GM21515 (cell line): ENCODE measurements around the gene MTLN.
"Not testable (repeated sequence)": the region's sequence is repeated elsewhere in the genome, so short reads cannot be mapped to it uniquely, and the experiment has no call there.

Experiments used
- ATAC-seq: cut with Tn5 transposase; IDR thresholded peaks from one replicate; pipeline ENCODE4 v1.9.1; 2021; ENCODE audit not compliant: unreplicated experiment

The MTLN gene, protein sequence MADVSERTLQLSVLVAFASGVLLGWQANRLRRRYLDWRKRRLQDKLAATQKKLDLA

DNA sequence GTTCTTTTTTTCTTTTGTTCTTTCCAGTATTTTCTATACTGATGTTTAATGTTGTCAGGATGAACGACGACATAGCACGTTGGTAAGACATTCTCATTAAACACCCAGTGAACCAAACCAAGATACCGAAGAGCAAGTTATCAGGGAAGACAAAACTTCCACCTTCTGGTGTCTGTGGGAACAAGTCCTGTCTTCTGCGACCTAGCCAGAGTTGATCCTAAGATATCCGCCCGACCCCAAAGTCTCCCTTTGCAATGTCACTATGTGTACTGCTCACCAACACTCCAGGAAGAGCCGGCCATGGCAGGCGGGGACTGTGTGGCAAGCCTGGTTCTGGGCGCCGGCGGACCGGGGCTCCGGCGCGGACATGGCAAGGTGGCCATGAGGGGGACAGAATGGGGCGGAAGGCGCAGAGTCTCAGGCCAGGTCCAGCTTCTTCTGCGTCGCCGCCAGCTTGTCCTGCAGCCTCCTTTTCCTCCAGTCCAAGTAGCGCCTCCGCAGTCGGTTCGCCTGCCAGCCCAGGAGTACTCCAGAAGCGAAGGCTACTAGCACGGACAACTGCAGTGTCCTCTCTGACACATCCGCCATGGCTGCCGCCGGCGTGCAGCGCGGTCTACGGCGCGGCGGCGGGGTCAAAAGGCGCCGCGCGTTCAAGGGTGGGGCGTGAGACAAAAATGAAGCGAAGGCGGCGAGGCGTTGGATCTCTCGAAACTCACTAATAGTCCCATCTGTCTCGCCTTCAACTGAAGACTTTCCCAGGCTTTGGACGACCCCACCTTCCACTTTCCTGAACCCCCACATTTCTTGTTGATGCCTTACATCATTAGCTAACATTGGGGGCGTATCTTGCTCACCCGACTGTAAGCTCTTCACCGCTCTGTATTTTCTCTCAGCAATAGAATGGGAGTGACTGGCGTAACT lies at the start of gene MTLN:
MTLN (minus strand) TSS at position 610 of the 921 bp plus-strand sequence; CDS start at position 588, 22 bp downstream.
- ATAC-seq, result peak; percentile 93

DNA sequence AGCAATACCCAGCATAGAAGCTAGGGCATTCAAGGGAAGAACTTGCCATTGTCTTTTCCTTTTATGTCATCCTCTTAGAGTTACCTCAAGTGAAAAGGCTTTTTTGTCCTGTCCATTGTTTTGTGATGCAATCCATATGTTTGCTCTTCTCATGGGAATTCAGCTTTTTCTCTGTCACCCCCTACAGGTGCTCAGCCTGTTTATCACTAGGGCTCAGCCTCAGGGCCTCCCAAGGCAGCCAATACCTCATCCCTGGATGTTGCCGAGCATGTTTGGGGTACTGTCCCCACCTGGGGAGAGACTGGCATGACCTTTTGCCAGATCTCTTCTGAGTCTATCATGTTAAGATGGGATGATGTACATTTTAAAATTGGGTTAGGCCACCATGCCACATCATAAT lies 49.6 kb upstream of the MTLN start:
- ATAC-seq, result not testable (repeated sequence)

DNA sequence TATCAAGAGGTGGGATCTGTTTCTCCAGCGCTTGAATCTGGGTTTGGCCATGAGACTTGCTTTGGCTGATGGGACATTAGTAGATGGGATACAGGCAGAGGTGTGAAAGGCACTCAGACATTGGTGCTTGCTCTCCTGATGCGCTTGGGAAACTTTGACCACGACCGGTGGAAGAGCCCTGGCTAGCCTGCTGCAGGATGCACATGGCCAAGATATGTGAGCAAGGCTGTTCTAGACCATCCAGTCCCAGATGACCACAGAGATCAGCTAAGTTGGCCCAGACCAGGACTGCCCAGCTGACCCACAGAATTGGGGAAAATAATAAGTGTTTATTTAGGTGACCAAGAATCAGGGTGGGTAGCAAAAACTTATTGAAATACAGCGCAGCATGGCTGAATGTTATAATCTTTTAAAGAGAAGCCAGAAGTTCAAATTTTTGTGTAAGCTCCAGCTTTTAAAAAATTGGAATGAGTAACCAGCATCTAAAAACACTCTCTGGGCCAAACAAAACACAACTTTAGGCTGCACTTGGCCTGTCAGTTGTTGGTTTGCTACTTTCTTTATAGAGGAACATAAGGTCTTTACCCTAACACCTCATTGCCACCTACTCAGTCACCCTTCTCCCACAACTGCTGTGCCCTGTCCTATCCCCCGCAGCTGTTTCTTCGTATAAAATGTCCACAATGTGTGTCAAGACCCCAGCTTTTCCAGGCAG lies 35.9 kb upstream of the MTLN start:
- not testable (repeated sequence) for ATAC-seq

DNA sequence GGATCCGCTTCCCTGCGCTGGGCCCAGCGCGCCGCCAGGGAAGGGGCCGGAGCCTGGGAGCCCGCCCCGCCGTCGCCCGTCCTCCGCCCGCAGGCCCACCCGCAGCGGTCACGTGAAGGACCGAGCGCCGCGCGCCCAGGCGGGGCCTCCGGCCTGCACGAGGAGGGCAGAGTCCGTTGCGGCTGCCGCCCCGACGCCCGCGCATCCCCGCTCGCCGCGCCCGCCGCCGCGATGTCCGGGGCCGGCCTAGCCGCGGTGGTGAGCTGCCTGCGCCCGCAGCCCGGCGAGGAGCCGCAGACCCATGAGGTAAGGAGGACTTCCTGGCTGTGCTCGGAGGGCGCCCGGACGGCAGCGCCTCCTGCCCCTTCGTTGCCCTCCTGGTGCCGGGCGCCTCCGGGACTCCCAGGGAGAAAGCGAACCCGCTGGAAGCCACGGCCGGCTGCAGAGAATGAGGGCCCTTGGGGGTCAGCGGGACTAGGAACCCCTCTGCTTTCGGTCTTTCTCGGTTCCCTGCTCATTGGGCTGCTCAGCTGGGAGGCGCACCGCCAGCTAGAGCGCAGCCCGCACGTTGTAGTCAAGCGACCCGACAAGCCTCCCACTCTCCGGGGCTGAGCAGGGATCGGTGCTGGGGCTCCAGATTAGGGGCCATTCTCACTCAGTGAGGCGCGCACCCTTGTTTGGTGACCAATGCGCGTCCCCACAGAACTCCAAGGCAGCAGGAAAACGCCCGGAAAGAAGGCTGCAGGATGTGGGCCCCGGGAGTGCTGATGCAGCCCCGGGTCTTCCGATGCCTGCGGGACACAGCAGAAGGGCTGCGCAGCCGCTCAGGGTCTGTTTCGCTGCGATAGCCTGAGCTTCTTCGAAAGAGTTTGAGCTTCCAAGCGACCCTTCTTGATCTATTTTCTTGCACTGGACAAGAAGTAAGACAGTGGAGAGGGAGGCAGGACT lies 33.4 kb upstream of the MTLN start:
- ATAC-seq, result not testable (repeated sequence)

DNA sequence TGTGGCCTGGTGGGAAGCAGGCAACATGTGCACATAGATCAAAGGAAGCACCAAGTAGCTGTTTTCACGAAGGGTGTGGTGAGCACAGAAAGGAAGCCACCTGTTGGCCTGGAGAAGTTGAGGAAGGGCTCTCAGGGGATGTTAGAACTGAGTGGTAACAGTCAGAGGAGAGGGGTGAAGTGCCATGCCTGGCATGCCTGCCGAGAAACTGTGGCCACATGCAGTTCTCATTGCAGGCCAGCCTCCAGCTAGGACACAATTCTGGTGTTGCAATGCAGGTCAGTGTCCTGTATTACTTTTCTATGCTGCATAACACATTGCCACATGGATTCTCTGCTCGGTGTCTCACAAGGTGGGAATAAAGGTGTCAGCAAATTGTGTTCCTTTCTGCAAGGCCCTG lies 30.9 kb upstream of the MTLN start:
- ATAC-seq, result not testable (repeated sequence)

DNA sequence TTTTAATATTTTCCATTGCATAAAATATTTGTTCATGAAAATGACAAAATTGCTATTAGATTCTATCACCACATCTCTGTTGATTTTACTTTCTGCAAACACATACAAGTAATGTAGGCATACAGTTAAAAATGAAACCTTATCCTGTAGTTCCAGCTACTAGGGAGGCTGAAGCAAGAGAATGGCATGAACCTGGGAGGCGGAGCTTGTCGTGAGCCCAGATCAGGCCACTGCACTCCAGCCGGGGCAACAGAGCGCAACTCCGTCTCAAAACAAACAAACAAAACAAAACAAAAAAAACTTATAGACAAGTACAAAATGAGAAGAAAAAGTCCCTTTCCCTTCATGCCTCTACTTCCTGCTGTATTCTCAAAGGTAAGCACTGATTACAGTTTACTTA lies 22.2 kb upstream of the MTLN start:
- ATAC-seq, result not testable (repeated sequence)

DNA sequence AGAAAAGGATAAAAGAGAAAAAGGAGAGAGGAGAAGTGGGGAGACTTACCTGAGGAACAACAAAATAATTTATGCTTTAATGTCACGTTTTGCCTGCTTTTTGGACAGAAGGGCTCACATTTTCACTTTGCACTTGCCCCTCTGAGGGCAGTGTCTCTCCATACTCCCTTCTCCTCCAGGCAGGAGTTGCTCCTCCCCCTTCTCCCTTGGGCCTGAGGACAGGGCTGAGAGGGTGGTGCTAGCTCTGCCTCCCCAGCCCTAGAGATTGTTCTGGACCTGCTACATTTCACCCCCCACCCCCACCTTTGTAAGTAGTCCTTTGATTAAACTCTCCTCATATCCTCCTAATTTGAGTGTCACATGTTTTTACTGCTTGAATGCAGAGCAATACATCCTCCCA lies 17.5 kb upstream of the MTLN start:
- not testable (repeated sequence) for ATAC-seq

DNA sequence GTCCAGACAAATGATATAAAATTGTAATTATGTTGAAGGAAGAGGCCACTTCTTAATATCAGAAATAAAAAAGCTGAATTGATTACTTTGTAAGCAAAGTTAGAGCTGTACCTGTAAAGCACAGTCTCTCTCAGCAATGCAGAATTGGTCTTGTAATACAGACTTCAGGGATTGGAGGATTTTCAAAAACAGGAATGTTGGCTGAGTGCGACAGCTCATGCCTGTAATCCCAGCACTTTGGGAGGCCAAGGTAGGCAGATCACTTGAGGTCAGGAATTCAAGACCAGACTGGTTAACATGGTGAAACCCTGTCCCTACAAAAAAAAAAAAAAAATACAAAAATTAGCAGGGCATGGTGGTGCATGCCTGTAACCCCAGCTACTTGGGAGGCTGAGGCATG lies 10.3 kb upstream of the MTLN start:
- not testable (repeated sequence) for ATAC-seq

DNA sequence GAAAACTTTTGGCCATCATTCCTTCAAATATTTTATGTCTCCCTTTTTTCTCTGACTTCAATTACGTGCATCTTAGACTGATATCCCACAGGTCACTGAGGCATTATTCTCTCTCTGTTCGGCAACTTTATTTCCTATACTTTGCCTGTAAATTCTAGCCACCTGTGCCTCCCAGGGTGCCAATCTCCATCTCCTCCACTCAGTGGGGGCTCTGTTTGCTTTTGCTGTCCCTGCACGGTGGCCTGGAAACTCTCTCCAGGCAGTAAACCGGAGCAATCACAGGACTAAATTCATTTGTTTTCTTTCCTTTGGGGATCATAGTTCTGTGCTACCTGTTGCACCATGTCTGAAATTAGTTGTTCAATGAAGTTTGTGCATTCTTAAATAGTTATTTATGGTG lies 9.6 kb upstream of the MTLN start:
- ATAC-seq, result no peak

DNA sequence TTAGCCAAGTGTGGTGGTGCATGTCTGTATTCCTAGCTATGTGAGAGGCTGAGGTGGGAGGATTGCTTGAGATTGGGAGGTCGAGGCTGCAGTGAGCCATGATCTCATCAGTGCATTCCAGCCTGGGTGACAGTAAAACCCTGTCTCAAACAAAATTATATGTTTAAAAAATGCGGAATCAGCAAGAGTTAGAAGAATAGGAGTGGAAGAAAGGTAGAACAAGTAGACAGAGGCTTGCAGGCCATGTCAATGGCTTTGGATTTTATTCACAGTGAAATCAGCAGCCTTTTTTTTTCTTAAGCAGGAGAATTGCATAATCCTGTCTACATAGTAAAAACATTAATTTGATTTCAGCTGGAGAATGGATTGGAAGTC lies 7.8 kb upstream of the MTLN start:
- no peak for ATAC-seq

DNA sequence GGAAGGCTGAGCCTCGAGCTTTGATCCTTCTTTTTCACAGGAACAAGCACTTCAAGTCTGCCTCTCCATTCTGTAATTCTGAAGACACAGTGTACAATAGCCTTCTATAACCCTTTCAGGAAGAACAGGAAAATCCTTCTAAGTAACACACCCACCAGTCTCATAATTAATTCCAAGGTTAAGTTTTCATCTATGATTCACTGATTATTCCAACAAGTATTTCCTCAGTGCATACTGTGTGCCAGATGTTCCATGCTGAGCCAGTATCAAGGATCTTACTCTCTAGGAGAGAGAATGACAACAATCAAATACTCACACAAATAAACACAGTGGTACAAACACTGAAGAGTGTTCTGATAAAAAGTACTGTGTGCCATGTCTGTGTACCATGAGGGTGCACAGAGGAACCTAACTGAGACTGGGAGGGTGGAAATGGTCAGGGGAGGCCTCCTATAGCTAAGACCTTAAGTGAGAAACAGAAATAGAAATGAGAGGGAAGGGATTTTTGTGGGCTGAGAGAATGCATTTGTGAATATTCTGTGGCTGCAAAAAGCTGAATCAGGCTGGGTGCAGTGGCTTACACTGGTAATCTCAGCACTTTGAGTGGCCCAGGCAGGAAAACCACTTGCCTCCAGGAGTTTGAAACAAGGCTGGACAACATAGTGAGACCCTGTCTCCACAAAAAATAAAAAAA lies 7.3 kb upstream of the MTLN start:
- no peak for ATAC-seq

DNA sequence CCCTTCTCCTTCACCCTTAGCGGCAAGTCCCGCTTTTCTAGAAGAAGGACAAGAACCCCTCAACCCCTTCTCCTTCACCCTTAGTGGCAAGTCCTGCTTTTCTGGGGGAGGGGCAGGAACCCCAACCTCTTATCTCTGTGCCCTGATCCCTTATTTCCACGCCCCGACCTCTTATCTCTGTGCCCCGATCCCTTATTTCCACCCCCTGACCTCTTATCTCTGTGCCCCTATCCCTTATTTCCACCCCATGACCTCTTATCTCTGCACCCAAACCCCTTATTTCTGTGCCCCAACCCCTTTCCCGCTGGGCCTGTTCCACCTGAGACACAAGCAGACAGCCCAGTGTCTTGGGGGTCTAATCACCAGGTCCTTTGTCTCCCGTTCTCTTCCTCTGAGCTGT lies 6.5 kb upstream of the MTLN start:
- ATAC-seq, result not testable (repeated sequence)

DNA sequence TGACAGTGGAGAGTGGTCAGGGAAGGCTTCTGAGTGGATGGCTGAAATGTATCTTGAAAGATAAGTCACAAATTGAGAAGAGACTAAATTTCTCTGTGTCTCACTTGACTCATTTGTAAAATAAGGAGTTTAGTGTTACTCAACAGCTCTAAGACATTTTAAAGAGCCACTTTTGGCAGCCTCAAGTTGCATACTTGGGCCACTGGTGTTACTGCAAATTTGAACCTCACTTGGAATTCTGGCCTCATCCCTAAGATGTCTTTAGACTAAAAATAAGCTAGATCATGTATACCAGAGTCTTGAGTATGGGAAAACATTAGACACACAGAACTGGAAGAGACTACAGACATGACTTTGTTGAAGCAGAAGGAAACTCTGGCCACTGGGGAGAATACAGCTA lies 4.5 kb upstream of the MTLN start:
- ATAC-seq, result no peak

DNA sequence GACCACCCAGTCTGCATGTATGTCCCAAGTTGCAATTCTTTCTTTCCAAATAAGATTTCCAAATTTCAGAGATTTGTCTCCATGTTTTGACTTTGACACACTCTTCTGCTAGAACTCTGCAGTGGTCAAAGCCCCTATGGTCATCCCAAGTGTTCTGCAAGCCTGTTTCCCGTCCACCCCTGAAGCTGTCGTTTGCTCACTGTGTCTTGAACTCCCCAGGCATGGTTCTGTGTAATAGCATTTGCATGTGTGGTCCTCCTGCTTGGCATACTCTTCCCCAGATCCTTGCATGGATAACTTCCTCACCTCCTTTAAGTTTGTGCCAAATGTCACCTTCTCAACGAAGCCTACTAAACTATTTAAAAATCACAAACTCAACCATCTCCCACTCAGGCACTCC lies 3.9 kb upstream of the MTLN start:
- ATAC-seq, result no peak

DNA sequence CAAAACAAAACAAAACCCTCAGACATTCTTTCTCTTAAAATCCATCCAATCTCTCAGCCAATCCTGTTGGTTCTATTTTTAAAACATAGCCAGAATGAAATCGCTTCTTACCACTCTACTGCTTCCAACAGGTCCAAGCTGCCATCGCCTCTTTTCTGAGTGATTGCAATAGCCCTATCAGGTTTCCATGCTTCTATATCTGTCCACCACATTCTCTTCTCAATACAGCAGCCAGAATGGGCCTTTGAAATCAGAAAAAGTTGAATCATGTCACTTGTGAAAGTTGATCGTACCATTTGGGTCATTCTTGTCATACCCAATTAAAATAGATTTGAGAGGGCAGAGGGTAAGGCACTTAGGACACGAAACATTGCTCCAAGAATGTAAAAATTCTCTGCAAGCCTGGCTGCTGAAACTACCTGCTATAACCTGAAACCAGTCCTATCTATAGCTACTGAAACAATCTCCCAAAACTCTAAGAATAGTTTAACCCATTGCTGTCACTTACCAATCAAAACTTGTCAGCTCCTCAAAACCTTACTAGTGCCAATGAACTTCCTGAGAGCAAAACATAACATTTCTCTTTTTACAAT lies 3.3 kb upstream of the MTLN start:
- no peak for ATAC-seq

DNA sequence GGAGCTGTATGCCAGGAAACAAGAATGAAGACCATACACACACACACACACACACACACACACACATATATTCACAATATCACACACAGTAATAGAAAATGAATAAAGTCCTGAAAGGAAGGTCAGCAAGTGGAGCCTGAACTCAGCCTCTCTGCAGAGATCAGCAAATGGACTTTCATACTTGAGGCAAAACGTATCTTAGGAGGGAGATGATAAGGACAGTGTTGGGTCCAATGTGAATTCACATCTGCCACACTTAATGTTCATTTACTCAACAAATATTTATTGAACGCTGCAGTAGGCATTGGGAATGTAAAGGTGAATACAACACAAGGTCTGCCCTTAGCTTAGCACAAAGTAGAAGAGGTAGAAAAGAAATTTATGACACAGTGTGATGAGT lies 2.7 kb upstream of the MTLN start:
- ATAC-seq, result no peak

DNA sequence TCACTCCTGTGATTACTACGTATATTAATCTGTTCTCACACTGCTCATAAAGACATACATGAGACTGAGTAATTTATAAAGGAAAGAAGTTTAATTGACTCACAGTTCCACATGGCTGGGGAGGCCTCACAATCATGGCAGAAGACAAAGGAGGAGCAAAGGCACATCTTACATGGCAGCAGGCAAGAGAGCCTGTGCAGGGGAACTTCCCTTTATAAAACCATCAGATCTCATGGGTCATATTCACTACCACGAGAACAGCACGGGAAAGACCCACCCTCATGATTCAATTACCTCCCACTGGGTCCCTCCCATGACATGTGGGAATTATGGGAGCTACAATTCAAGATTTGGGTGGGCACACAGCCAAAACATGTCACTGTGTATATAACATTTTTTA lies 1.2 kb upstream of the MTLN start:
- not testable (repeated sequence) for ATAC-seq

DNA sequence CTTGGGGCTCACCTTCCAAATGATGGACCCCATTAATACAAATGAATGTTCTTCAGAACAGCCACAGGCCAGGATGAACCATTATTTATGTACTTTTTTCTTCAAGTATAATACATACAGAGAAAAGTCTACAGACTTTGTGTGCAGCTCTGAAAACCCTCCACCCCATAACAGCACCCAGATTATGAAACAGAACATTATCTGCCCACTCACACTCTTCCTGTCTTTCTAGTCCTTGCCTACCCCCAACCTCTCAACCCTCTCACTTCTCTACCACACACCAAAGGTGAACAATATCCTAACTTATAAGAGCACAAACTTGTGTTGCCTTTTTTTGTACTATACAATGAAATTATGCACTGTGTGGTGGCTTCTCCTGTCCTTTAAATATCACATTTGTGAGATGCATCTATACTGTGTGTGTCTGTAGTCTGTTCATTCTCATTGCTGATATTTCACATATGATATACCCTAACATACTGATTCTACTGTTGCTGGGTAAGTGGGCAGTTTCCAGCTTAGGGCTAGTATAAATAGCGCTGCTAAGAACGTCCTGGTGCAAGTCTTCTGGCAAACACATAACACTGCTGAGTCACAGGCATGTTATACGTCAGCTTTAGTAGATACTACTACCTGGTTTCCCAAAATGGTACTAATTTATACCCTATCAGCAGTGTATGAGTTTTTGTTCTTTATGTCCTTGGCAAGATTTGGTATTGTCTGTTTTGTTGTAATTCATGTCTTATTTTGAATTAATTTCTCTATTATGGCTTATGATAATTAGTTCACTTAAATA lies 6.5 kb downstream of the MTLN start:
- ATAC-seq, result no peak
